Parietal lobe (tissue), 1 donor: Measurements from ENCODE around the gene HSPB1. TPM values are rescaled to one million over a fixed set of nuclear protein-coding genes. Genes with fewer than 3 reads are reported as not detected.

Experiments used
- total RNA-seq: library from RNA; depleted of rRNA; stranded (reverse); fragments of >200 nt; gene quantifications from one replicate; pipeline ENCODE4 v1.2.3, GENCODE V29; 2014

HSPB1 gene
- 3.8 TPM for total RNA-seq

GRCh38 chr7:76302347-76303201, at the start of gene HSPB1:
HSPB1 (plus strand) TSS chr7:76302673; CDS start chr7:76302713, 40 bp downstream.

Other genes with a start within 250 kb of the HSPB1 start
- 16.9 TPM for gene SRRM3, start 100.8 kb upstream of the HSPB1 start, total RNA-seq
- 321 TPM for gene YWHAG, start 56.3 kb downstream of the HSPB1 start, total RNA-seq
- 0.63 TPM for gene SSC4D, start 107.0 kb downstream of the HSPB1 start, total RNA-seq
- 0.94 TPM for gene ZP3, start 122.3 kb downstream of the HSPB1 start, total RNA-seq
- gene DTX2, start 159.0 kb downstream of the HSPB1 start, total RNA-seq: 5.6 TPM
- gene UPK3B, start 207.9 kb downstream of the HSPB1 start, total RNA-seq: 0.63 TPM
- gene SPDYE16, start 240.6 kb downstream of the HSPB1 start, total RNA-seq: not detected